Measurements from ENCODE around the gene SYT8. TPM values are rescaled to one million over a fixed set of nuclear protein-coding genes. Genes with fewer than 3 reads are reported as not detected.

Gene SYT8
- polyA plus RNA-seq, 1 donor from 2014 or later: not detected

GRCh38 chr11:1846453-1846932 lies 11.7 kb downstream of the SYT8 start:
- H3K36me3 ChIP-seq (ENCODE audit: insufficient read depth, low read length): no peaks in the 10 kb centered on the region
- no peak overlapping the region for H2AFZ ChIP-seq (ENCODE audit: low read depth, low read length)
- no peak overlapping the region for H3K27ac ChIP-seq (ENCODE audit: low read length)
- H3K79me2 ChIP-seq (replicated peaks; ENCODE audit: insufficient read depth, low read length): no peaks in the 10 kb centered on the region
- no peaks in the 10 kb centered on the region for H3K9me2 ChIP-seq (ENCODE audit: insufficient read depth, low read length)
- H3F3A ChIP-seq (ENCODE audit: insufficient read depth, low read length, poor library complexity, severe bottlenecking): no peaks in the 10 kb centered on the region
- TF ChIP-seq MXI1 (conservative IDR thresholded peaks at IDR 0.05; ENCODE audit: poor library complexity, severe bottlenecking) (no peak), RAD21 (conservative IDR thresholded peaks at IDR 0.05) (no peak), EP300 (conservative IDR thresholded peaks at IDR 0.05; ENCODE audit: poor library complexity, severe bottlenecking) (no peak), CTCF (IDR thresholded peaks at IDR 0.05; ENCODE audit: poor library complexity, severe bottlenecking) (no peak), TAF1 (IDR thresholded peaks at IDR 0.05; ENCODE audit: low read depth) (no peak), SMC3 (conservative IDR thresholded peaks at IDR 0.05; ENCODE audit: poor library complexity) (no peak), POLR2AphosphoS5 (IDR thresholded peaks at IDR 0.05) (no peak), EZH2 (IDR thresholded peaks at IDR 0.05; ENCODE audit: borderline replicate concordance, insufficient read depth, low read length, poor library complexity, severe bottlenecking) (no peak), REST (IDR thresholded peaks at IDR 0.05; ENCODE audit: borderline replicate concordance) (no peak)
- no peaks in the 10 kb centered on the region for H3K27me3 ChIP-seq (ENCODE audit: insufficient read depth, low read depth, low read length)
- no peaks in the 10 kb centered on the region for H4K20me1 ChIP-seq (ENCODE audit: insufficient read depth)
- H3K9me3 ChIP-seq (ENCODE audit: low read length): no peaks in the 10 kb centered on the region
- H3K4me2 ChIP-seq (ENCODE audit: low read length): no peak overlapping the region
- H3K4me3 ChIP-seq (ENCODE audit: low read length): no peak overlapping the region
- H3K9ac ChIP-seq (ENCODE audit: low read length): no peak overlapping the region

- Histone ChIP-seq H3K9me3 (ENCODE audit: low read length) (no peaks in the 10 kb centered on the region), H3K79me2 (replicated peaks; ENCODE audit: insufficient read depth, low read length) (no peaks in the 10 kb centered on the region), H3K27me3 (ENCODE audit: insufficient read depth, low read depth, low read length) (no peaks in the 10 kb centered on the region), H2AFZ (ENCODE audit: low read depth, low read length) (no peak overlapping the region), H3K4me3 (ENCODE audit: low read length) (no peak overlapping the region), H3K9me2 (ENCODE audit: insufficient read depth, low read length) (no peaks in the 10 kb centered on the region), H3K4me2 (ENCODE audit: low read length) (no peak overlapping the region), H3K27ac (ENCODE audit: low read length) (no peak overlapping the region), H3K9ac (ENCODE audit: low read length) (no peak overlapping the region), H3K36me3 (ENCODE audit: insufficient read depth, low read length) (no peaks in the 10 kb centered on the region), H3F3A (ENCODE audit: insufficient read depth, low read length, poor library complexity, severe bottlenecking) (no peaks in the 10 kb centered on the region), H4K20me1 (ENCODE audit: insufficient read depth) (no peaks in the 10 kb centered on the region)
- TF ChIP-seq SMC3 (conservative IDR thresholded peaks at IDR 0.05; ENCODE audit: poor library complexity): no peak
- no peak for TF ChIP-seq TAF1 (IDR thresholded peaks at IDR 0.05; ENCODE audit: low read depth)
- no peak for TF ChIP-seq EP300 (conservative IDR thresholded peaks at IDR 0.05; ENCODE audit: poor library complexity, severe bottlenecking)
- no peak for TF ChIP-seq MXI1 (conservative IDR thresholded peaks at IDR 0.05; ENCODE audit: poor library complexity, severe bottlenecking)
- no peak for TF ChIP-seq RAD21 (conservative IDR thresholded peaks at IDR 0.05)
- no peak for TF ChIP-seq EZH2 (IDR thresholded peaks at IDR 0.05; ENCODE audit: borderline replicate concordance, insufficient read depth, low read length, poor library complexity, severe bottlenecking)
- TF ChIP-seq POLR2AphosphoS5 (IDR thresholded peaks at IDR 0.05): no peak
- TF ChIP-seq REST (IDR thresholded peaks at IDR 0.05; ENCODE audit: borderline replicate concordance): no peak
- TF ChIP-seq CTCF (IDR thresholded peaks at IDR 0.05; ENCODE audit: poor library complexity, severe bottlenecking): no peak
Measured at GRCh38 chr11:1847006-1847735, 12.4 kb downstream of the SYT8 start.

Measured in neural cell (in vitro differentiated cells).